Measurements from ENCODE around the gene SAMD4B.

The SAMD4B gene

GRCh38 chr19:39362682-39363657 lies 20.7 kb downstream of the SAMD4B start:
- no peak overlapping the region for H3K4me3 ChIP-seq (ENCODE audit: low read depth, low read length)
- TF ChIP-seq CTCF (IDR thresholded peaks at IDR 0.05; ENCODE audit: low read depth, low read length): no peak
- DNase-seq (ENCODE audit: low read depth, low spot score): peak; percentile 78
- in situ Hi-C loops (cut with HindIII; ENCODE audit: low sequenced_read_pairs): no loop called here

- no peak for TF ChIP-seq CTCF (IDR thresholded peaks at IDR 0.05; ENCODE audit: low read depth, low read length)
- DNase-seq (ENCODE audit: low read depth, low spot score): peak; percentile 37
- H3K4me3 ChIP-seq (ENCODE audit: low read depth, low read length): no peak overlapping the region
- in situ Hi-C loops (cut with HindIII; ENCODE audit: low sequenced_read_pairs): no loop called here
Observed at GRCh38 chr19:39363901-39364457, 21.8 kb downstream of the SAMD4B start.

- in situ Hi-C loops (cut with HindIII; ENCODE audit: low sequenced_read_pairs): no loop called here
- no peak for TF ChIP-seq CTCF (IDR thresholded peaks at IDR 0.05; ENCODE audit: low read depth, low read length)
- H3K4me3 ChIP-seq (ENCODE audit: low read depth, low read length): no peak overlapping the region
- no peak for DNase-seq (ENCODE audit: low read depth, low spot score)
Observed at GRCh38 chr19:39365531-39365930, 23.3 kb downstream of the SAMD4B start.

- DNase-seq (ENCODE audit: low read depth, low spot score): no peak
- in situ Hi-C loops (cut with HindIII; ENCODE audit: low sequenced_read_pairs): no loop called here
Observed at GRCh38 chr19:39369200-39369599, 27.0 kb downstream of the SAMD4B start.

GRCh38 chr19:39370735-39371134 lies 28.5 kb downstream of the SAMD4B start:
- in situ Hi-C loops (cut with HindIII; ENCODE audit: low sequenced_read_pairs): no loop called here
- no peak for DNase-seq (ENCODE audit: low read depth, low spot score)
- no peak overlapping the region for H3K4me3 ChIP-seq (ENCODE audit: low read depth, low read length)
- TF ChIP-seq CTCF (IDR thresholded peaks at IDR 0.05; ENCODE audit: low read depth, low read length): no peak

More at GRCh38 chr19:39369200-39369599, 27.0 kb downstream of the SAMD4B start:
- TF ChIP-seq CTCF (IDR thresholded peaks at IDR 0.05; ENCODE audit: low read depth, low read length): no peak
- no peak overlapping the region for H3K4me3 ChIP-seq (ENCODE audit: low read depth, low read length)

- DNase-seq (ENCODE audit: low read depth, low spot score): peak; percentile 94
- in situ Hi-C loops (cut with HindIII; ENCODE audit: low sequenced_read_pairs): no loop called here
- H3K4me3 ChIP-seq (ENCODE audit: low read depth, low read length): no peak overlapping the region
- no peak for TF ChIP-seq CTCF (IDR thresholded peaks at IDR 0.05; ENCODE audit: low read depth, low read length)
Observed at GRCh38 chr19:39372047-39372802, 30.0 kb downstream of the SAMD4B start.

Data from astrocyte of the spinal cord (primary cell).